SK-N-SH treated with all-trans-retinoic acid at 6 μM for 48 hours (cell line): ENCODE measurements around the gene CA11.

ENCODE experiments used
- ATAC-seq: fragments of 200-7000 bp; cut with Tn5 transposase; 3 replicates; pipeline ENCODE4 v1.9.1; 2020; ENCODE audit warnings: mild to moderate bottlenecking, moderate library complexity
- BACH2 ChIP-seq: fragments of 250-450 bp; sonication (Bioruptor Pico); IDR thresholded peaks from 2 replicates; pipeline ENCODE4 v1.9.0; 2021; ENCODE audit warnings: mild to moderate bottlenecking, borderline replicate concordance
- CREB5 ChIP-seq: fragments of 250-450 bp; sonication (Bioruptor Pico); IDR thresholded peaks from 2 replicates; pipeline ENCODE4 v1.5.1; 2020; ENCODE audit warnings: low read depth, mild to moderate bottlenecking, moderate library complexity
- CSDC2 ChIP-seq: fragments of 250-450 bp; sonication (Bioruptor Pico); IDR thresholded peaks from 2 replicates; pipeline ENCODE4 v1.5.0; 2020; ENCODE audit warnings: mild to moderate bottlenecking, moderate library complexity
- CSRNP3 ChIP-seq: fragments of 250-450 bp; sonication (Bioruptor Pico); IDR thresholded peaks from 2 replicates; pipeline ENCODE4 v1.5.1; 2021; ENCODE audit warnings: mild to moderate bottlenecking, moderate library complexity
- ESRRG ChIP-seq: fragments of 250-450 bp; sonication (Bioruptor Pico); IDR thresholded peaks from 2 replicates; pipeline ENCODE4 v1.6.1; 2021; ENCODE audit warnings: mild to moderate bottlenecking
- GLIS3 ChIP-seq: fragments of 250-450 bp; sonication (Bioruptor Pico); IDR thresholded peaks from 2 replicates; pipeline ENCODE4 v1.5.0; 2020; ENCODE audit warnings: mild to moderate bottlenecking, moderate library complexity
- ISL1 ChIP-seq: fragments of 250-450 bp; sonication (Bioruptor Pico); IDR thresholded peaks from 2 replicates; pipeline ENCODE4 v2.1.2; 2022; ENCODE audit warnings: mild to moderate bottlenecking, moderate library complexity
- PATZ1 ChIP-seq: fragments of 250-450 bp; sonication (Bioruptor Pico); IDR thresholded peaks from 2 replicates; pipeline ENCODE4 v1.8.0; 2020; ENCODE audit warnings: mild to moderate bottlenecking, moderate library complexity, borderline replicate concordance
- POU6F1 ChIP-seq: fragments of 250-450 bp; sonication (Bioruptor Pico); IDR thresholded peaks from 2 replicates; pipeline ENCODE4 v1.8.0; 2021; ENCODE audit warnings: low read depth, mild to moderate bottlenecking, moderate library complexity, borderline replicate concordance
- PPARA ChIP-seq: fragments of 250-450 bp; sonication (Bioruptor Pico); IDR thresholded peaks from 2 replicates; pipeline ENCODE4 v1.5.0; 2020; ENCODE audit warnings: mild to moderate bottlenecking, borderline replicate concordance
- RARB ChIP-seq: fragments of 250-450 bp; sonication (Bioruptor Pico); IDR thresholded peaks from 2 replicates; pipeline ENCODE4 v1.8.0; 2021; ENCODE audit warnings: mild to moderate bottlenecking, moderate library complexity
- SNAI2 ChIP-seq: fragments of 250-450 bp; sonication (Bioruptor Pico); IDR thresholded peaks from 2 replicates; pipeline ENCODE4 v1.5.0; 2020; ENCODE audit warnings: mild to moderate bottlenecking, moderate library complexity
- TCF4 ChIP-seq: fragments of 250-450 bp; sonication (Bioruptor Pico); IDR thresholded peaks from 2 replicates; pipeline ENCODE4 v1.8.0; 2021; ENCODE audit warnings: mild to moderate bottlenecking, moderate library complexity, borderline replicate concordance
- TOX ChIP-seq: fragments of 250-450 bp; sonication (Bioruptor Pico); IDR thresholded peaks from 2 replicates; pipeline ENCODE4 v1.8.0; 2021; ENCODE audit warnings: mild to moderate bottlenecking, moderate library complexity, borderline replicate concordance
- TSHZ2 ChIP-seq: fragments of 250-450 bp; sonication (Bioruptor Pico); IDR thresholded peaks from 2 replicates; pipeline ENCODE4 v1.5.0; 2020; ENCODE audit warnings: mild to moderate bottlenecking, moderate library complexity
- ZC3H10 ChIP-seq: fragments of 250-450 bp; sonication (Bioruptor Pico); IDR thresholded peaks from 2 replicates; pipeline ENCODE4 v1.5.1; 2021; ENCODE audit warnings: mild to moderate bottlenecking, moderate library complexity
- ZFP3 ChIP-seq: fragments of 250-450 bp; sonication (Bioruptor Pico); IDR thresholded peaks from 2 replicates; pipeline ENCODE4 v1.5.0; 2020; ENCODE audit warnings: mild to moderate bottlenecking, moderate library complexity
- ZNF565 ChIP-seq: fragments of 450-650 bp; formaldehyde crosslinking; conservative IDR thresholded peaks from 2 replicates; pipeline ENCODE4 v1.5.0; 2020; ENCODE audit warnings: low read depth, mild to moderate bottlenecking, moderate library complexity
- ZNF70 ChIP-seq: fragments of 450-650 bp; formaldehyde crosslinking; IDR thresholded peaks from 2 replicates; pipeline ENCODE4 v1.5.0; 2020; ENCODE audit warnings: mild to moderate bottlenecking, moderate library complexity
- ZNF8 ChIP-seq: fragments of 450-650 bp; formaldehyde crosslinking; IDR thresholded peaks from 2 replicates; pipeline ENCODE4 v1.5.0; 2020; ENCODE audit warnings: mild to moderate bottlenecking, moderate library complexity

The CA11 gene

GRCh38 chr19:48618278-48618915 is 27.6 kb downstream of the CA11 start (continued):
- TF ChIP-seq TSHZ2 (CRISPR knock-in tag), result no peak
- TF ChIP-seq CSDC2 (CRISPR knock-in tag), result no peak
- TF ChIP-seq CREB5 (CRISPR knock-in tag), result no peak
- TF ChIP-seq ISL1 (CRISPR knock-in tag), result no peak
- TF ChIP-seq RARB (CRISPR knock-in tag), result no peak
- no peak for TF ChIP-seq ZNF70
- TF ChIP-seq CSRNP3 (CRISPR knock-in tag), result no peak
- TF ChIP-seq, all 23 proteins: peak for 0

GRCh38 chr19:48617146-48617937 is 28.6 kb downstream of the CA11 start:
- no peak for ATAC-seq
- TF ChIP-seq ZFP3 (CRISPR knock-in tag) (no peak), ZNF565 (CRISPR knock-in tag) (no peak), GLIS3 (CRISPR knock-in tag) (no peak), CREB5 (CRISPR knock-in tag) (no peak), ESRRG (CRISPR knock-in tag) (no peak), ZNF8 (CRISPR knock-in tag) (no peak), CSRNP3 (CRISPR knock-in tag) (no peak), PATZ1 (no peak), TCF4 (CRISPR knock-in tag) (no peak), PPARA (CRISPR knock-in tag) (no peak), RARB (CRISPR knock-in tag) (no peak), CSDC2 (CRISPR knock-in tag) (no peak), ZNF70 (no peak), TOX (CRISPR knock-in tag) (no peak), POU6F1 (CRISPR knock-in tag) (no peak), BACH2 (CRISPR knock-in tag) (no peak), ZC3H10 (CRISPR knock-in tag) (no peak), TSHZ2 (CRISPR knock-in tag) (no peak), SNAI2 (CRISPR knock-in tag) (no peak)
- TF ChIP-seq, all 23 proteins: peak for 0
